Sigmoid colon (tissue), 3 donors: ENCODE results near the gene DIPK1A.

ENCODE experiments used
- POLR2A ChIP-seq, 2 donors: fragments of 450-650 bp; IDR thresholded peaks; one replicate each; pipeline ENCODE4 v1.6.1; 2016; ENCODE audit warnings: antibody characterized with exemption in 2 of 2, mild to moderate bottlenecking in 2 of 2, moderate library complexity in 2 of 2
- TF ChIP-seq, protein P1 (sequence below), 4 experiments: fragments of 450-650 bp in 3 of 4; fragments of 200-600 bp in 1 of 4; IDR thresholded peaks; one replicate each; pipeline ENCODE4 v1.5.1; 2016 to 2019; ENCODE audit warnings: antibody characterized with exemption in 4 of 4, mild to moderate bottlenecking in 3 of 4, moderate library complexity in 2 of 4

DNA sequence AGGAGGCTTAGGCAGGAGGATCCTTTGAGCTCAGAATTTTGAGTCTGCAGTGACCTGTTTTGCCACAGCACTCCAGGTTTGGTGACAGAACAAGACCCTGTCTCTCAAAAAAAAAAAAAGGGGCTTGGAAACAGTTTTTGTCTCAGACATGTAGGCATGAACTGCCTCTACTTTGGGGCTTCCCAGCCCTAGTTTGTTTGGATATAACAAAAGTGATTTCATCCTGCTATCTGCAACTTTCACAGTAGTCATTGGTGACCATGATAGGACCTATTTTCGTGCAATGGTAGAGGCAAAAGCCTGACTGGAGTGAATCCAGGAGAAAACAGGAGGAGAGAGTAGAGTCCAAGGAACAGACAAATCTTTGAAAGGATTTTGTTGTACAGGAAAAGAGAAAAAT is 156.0 kb downstream of the DIPK1A start:
- TF ChIP-seq, protein P1, sequence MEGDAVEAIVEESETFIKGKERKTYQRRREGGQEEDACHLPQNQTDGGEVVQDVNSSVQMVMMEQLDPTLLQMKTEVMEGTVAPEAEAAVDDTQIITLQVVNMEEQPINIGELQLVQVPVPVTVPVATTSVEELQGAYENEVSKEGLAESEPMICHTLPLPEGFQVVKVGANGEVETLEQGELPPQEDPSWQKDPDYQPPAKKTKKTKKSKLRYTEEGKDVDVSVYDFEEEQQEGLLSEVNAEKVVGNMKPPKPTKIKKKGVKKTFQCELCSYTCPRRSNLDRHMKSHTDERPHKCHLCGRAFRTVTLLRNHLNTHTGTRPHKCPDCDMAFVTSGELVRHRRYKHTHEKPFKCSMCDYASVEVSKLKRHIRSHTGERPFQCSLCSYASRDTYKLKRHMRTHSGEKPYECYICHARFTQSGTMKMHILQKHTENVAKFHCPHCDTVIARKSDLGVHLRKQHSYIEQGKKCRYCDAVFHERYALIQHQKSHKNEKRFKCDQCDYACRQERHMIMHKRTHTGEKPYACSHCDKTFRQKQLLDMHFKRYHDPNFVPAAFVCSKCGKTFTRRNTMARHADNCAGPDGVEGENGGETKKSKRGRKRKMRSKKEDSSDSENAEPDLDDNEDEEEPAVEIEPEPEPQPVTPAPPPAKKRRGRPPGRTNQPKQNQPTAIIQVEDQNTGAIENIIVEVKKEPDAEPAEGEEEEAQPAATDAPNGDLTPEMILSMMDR (IDR thresholded peaks at IDR 0.05), result no peak
- TF ChIP-seq POLR2A (IDR thresholded peaks at IDR 0.05), result no peak
